ENCODE measurements around the gene BTK.

Gene BTK

GRCh38 chrX:101393530-101394305 lies 7.7 kb upstream of the BTK start:
- DNase-seq, result no peak

DNA sequence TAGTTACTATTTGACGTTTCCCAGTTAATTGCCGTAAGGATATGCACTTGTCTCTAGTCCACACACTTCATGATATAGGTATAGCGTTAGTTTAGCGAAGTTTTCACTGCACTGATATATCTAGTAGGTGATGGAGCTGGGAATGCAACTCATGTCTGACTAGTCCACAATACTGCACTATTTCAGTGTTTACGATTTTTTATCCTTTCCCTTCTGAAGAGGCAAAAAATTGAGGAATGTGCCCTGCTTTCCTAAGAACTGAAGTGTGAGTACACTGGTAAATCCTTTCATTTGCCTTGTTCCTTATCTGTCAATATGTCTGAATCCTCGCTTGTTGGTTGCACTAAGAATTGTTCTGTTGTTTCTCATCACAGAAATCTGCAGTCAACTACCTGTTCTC lies 5.8 kb upstream of the BTK start:
- DNase-seq, result no peak

DNA sequence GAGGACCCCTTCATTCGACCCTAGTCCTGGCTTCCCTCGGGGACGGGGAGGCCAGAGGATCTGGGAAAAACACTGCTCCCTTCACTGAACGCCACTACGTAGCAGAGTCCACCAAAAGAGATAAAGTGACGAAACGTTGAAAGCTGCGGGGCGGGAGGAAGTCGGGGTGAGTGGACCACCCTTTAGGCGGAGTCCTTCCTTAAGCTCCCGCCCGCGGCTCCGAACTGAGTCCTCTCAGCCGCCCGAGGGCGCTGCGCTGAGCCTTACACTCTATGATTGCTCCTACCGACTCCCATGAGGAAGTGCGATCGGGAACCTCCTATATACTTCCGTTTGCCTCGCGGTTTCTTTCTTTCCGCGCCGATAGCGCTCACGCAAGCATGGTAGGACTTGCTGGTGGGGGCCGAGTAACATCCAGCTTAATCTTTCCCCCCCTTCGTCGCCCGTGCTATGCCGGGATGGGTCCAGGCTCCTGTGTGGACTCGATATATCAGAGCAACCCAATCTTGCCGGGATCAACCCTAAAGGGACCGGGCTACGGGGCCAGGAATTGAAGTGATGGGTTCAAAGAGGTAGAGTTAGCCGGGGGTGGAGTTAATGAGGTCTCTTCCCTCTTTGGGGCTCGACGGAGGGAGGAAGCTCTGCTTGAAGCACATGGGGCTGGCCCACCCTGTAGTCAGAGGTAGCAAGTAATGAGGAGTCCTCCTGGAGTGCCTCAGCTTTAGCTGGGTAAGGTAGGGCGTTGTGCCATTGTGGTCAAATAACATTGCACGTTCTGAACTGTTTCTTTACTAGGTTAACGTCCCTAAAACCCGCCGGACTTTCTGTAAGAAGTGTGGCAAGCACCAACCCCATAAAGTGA lies 4.9 kb upstream of the BTK start, which contains the start of gene RPL36A:
RPL36A (plus strand) TSS at position 348 of the 862 bp plus-strand sequence; CDS start at position 381, 33 bp downstream.
- DNase-seq, result peak; percentile 91 to 94 (median 94)

DNA sequence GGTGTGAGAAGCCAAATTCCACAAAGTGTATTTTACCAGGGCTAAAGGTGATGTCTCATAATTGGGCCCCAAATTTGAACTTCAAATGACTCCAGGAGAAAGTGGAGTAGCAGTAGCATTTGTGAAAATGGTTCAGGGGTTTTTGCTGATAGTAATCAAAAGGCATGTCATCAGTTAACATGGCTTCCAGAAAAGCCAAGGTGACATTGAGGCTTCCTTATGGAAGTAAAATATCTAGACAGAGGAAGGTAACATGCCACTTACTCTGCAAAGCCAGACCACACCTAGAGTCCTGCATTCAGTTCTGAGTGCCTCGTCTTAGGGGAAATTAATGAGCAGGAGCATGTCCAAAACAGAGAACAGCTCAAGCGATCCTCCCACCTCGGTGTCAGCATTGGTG lies 2.6 kb upstream of the BTK start:
- no peak for DNase-seq

- DNase-seq, result no peak
Measured at GRCh38 chrX:101386542-101386885, 523 bp upstream of the BTK start.

- DNase-seq, result no peak
Measured at GRCh38 chrX:101385026-101385684, 836 bp downstream of the BTK start.

DNA sequence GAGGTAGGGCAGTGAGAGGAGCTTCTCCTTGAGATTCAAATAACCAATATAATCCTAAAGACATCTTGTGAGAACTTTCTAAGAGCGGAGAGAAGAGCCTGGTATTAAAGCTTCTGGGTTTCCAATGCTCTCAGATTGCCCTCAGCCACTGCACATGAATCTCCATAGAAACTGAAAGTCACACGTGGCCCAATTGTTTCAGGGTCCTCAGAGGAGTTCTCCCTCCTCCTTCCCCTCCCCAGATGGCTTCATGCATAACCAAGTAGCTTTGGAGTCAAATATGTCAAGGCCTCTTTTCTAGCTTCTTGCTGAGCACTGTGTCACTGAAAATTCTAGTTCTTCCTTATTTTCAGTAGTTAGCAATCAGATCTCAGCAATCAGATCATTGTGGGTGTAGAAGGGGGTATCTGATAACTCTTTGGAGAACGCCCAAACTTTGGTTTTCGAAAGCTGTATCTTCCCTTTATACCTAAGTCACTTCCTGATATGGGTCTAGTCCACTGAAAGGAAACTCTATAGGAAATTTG lies 2.2 kb downstream of the BTK start:
- DNase-seq, result peak in 1 of 4 experiments; percentile 18

DNA sequence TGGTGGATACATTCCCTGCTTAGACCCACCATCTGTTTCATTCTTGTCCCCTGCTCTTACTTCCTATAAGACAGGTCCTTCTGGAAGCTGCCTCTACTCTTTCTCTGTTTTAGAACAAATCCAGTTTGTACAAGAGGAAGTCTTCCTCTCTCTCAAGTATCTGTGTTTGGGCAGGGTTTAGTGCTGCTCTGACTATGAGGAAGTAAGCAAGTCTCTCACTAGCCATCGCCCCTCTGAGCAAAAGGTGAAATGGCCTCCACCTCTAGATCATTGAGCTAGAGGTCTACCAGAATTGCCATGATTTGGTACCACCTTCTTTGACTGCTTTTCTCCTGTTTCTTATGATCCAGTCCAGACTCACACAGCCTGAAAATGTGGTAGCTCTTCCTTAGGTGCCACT lies 8.4 kb downstream of the BTK start:
- peak in 3 of 4 experiments; percentile 22 to 44 (median 27) for DNase-seq

- DNase-seq, result peak in 1 of 4 experiments; percentile 11
Measured at GRCh38 chrX:101370888-101371504, 15.0 kb downstream of the BTK start.

DNA sequence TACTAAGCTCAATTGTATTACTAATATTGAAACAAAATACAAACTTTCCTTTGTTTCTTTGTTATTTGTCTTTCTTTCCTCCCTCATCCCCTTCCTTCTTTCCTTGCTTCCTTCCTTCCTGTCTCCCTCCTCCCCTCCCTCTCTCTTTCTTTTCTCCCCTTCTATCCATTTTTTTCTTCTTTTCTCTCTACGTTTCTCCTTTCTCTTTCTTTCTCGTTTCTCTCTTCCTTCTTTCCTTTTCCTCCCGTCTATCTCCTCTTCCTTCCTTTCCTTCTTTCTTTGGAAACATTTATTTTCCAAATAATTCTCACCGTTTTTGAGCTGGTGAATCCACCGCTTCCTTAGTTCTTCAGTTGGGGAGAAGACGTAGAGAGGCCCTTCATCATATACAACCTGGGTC lies 16.3 kb downstream of the BTK start:
- no peak for DNase-seq

- DNase-seq, result no peak
Measured at GRCh38 chrX:101368800-101369199, 17.2 kb downstream of the BTK start.

GRCh38 chrX:101365301-101365795 lies 20.6 kb downstream of the BTK start:
- DNase-seq, result no peak

DNA sequence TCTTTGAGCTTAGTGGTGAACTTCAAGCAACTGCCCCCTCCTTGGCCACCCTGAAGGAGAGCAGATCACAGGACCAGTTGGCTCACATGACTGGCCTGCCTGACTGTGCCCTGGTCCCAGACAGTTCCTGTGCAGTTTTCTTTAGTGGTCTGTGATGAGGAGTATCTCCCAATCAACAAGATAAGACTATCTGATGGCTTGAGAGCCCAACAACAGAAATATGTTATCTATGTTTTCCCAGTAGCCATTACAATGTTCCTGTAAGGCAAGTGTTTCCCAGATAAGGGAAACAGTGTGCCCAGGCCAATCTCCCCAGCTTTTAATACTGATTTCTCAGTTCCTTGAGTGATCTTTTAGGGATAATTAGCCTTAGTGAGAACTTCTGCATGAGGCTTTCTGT lies 23.2 kb downstream of the BTK start:
- DNase-seq, result peak in 2 of 4 experiments; percentile 22 to 26

GRCh38 chrX:101362116-101362515 lies 23.9 kb downstream of the BTK start:
- DNase-seq, result no peak

DNA sequence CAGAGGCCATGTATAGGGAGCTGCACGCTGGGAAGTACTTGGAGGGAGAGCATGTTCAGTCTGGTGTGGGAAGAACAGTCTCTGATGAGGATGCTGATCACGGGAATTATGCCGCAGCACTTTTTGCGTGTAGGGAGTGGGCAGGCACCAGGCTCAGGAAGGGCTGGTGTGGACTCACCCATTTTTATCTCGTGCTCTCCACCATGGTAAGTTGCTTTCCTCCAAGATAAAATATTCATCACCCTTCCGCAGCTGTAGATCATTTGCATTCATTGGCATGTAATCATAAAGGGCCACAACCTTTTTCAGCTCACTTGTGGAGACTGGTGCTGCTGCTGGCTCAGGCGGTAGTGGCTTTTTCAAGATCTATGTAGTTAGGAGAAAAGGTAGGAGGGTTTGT lies 25.6 kb downstream of the BTK start:
- no peak for DNase-seq

DNA sequence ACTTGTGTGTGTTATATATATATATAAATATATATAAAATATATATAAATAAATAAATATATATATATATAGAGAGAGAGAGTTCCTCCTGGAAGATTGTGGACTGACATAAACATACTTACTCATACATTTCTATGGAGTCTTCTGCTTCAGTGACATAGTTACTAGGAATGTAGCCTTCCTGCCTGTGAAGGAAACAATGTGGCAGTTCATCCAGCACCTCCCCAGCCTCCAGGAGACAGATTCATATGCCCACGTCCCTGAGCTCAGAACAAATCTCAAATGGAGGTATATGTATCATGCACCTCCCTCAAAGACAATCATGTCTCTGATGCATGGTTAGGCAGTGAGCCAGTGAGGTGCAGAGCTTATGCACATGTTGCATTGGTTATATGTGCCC lies 26.0 kb downstream of the BTK start:
- no peak for DNase-seq

GRCh38 chrX:101357166-101357795 lies 28.7 kb downstream of the BTK start:
- DNase-seq, result peak in 1 of 4 experiments; percentile 7

DNA sequence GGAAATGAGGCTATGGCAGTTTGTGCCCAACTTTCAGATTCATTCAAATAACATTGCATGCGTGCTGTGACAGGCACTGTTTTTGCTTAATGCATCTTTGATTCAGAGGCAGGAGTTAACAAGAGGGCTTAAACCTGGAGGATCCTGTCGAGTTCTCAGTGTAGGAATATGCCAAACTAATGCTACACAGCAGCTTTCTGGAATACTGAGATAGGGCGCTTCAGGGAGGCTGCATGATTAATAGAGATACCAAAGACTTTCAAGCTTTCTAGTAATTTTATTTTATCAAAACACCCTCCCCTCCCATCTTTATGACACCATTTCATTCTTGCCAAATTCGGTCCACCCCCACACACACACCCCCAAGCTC lies 36.8 kb downstream of the BTK start:
- no peak for DNase-seq

DNA sequence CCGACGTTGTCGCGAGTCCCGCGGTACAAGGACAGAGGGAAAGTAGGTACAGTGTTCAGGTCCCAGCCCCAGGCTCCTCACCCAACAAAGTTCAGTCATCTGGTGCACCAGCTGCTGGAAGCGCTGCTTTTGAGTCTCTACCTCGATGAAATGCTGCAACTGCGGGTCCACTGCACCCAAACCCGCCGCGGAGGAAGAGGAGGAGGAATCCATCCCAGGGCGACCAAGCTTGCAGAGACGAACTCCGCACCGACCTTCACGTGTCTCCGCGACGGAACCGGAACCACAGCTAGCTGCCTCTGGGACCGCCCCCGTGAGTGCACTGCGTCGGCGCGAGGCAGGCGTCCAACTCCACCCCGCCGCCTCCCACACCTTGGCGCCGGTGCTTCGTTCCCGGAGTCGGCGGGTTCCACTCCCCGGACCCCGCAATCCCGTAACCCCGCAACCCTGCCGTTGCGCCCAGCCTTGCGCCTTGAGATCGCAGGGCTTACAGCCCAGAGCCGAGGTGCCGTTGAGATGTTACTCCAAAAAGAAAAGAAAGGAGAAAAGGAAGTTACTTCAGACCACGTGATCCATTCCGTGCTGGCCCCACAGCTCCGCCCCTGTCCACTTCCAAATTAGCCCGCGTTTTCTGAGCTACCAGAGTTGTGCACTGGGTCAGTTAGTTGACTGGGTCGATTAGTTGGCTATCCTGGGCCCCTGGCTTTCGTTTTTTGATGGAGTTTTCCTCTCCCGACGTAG lies 37.4 kb downstream of the BTK start, which contains the start of gene TIMM8A:
TIMM8A (minus strand) TSS at position 291 of the 741 bp plus-strand sequence; CDS start at position 213, 78 bp downstream.
- DNase-seq, result peak; percentile 78 to 89 (median 84)

- peak in 2 of 4 experiments; percentile 2 to 3 for DNase-seq
Measured at GRCh38 chrX:101347859-101348451, 38.0 kb downstream of the BTK start.
